Dermis microvascular lymphatic vessel endothelial cell (primary cell): ENCODE data around the gene SRC. TPM values are rescaled to one million over a fixed set of nuclear protein-coding genes. Genes with fewer than 3 reads are reported as not detected.

Source experiments
- DNase-seq, 2 donors: peaks; one replicate each; pipeline versions ENCODE4 v3.0.0 to v3.0.0-alpha.2; 2010; ENCODE audit warnings: low read depth in 2 of 2
- total RNA-seq: library from RNA; depleted of rRNA; stranded (reverse); fragments of >200 nt; gene quantifications from 2 replicates; pipeline ENCODE4 v1.2.1, GENCODE V29; 2014

Gene SRC
- total RNA-seq, 1 donor from 2014 or later: 3.7 TPM

- no peak for DNase-seq
Measured at GRCh38 chr20:37381621-37382471, 35.9 kb downstream of the SRC start.

GRCh38 chr20:37382482-37383120 is 36.7 kb downstream of the SRC start:
- DNase-seq: no peak

DNA sequence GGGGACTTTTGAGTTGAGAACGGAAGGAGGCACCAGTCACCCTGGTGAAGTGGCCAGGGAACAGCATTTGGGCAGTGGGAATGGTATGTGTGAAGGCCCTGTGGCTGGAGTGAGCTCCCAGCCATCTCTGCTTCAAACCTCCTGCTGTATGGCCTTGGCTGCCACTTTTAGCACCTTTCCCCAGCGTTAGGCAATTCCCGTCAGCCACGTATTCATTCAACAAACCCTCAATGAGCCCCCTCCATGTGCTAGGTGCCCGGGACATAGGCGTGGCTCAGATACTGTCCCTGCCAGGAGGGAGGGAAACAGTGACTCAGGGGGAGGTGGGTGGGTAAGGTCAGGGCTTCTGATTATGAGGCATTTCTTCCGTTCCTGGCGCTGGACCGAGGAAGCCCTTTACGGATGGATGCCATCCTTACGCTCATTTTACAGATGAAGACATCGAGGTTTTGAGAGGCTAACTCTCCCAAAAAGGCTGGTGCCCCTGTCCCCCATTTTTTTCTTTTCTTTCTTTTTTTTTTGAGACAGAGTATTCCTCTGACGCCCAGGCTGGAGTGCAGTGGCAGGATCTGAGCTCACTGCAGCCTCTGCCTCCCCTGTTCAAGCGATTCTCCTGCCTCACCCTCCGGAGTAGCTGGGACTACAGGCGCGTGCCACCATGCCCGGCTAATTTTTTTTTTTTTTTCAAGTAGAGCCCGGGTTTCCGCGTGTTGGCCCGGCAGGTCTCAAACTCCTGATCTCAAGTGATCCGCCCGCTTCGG is 37.5 kb downstream of the SRC start:
- peak; percentile 10 to 78 for DNase-seq

DNA sequence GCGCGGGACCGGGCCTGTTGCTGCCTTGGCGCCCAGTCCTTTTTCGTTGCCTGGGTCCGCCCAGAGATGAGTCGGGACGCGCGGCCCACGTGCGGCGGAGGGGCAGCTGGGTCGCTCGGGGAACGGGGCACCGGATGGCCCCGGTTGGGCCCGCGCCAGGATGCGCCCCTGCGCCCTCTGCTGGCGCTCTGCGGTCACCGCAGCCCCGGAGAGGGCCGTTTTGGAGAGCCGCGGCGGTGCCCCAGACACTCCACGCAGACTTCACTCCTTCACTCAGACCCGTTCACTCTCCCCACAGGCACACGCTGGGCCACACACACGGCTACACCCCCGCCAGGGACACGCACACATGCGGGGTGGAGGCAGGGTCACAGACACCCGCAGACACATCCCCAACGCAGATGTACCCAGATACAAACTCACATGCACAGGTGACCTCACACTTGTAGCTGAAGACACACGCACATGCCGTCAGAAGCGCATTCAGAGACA is 38.8 kb downstream of the SRC start:
- peak in 1 of 2 donors; percentile 56 for DNase-seq

DNA sequence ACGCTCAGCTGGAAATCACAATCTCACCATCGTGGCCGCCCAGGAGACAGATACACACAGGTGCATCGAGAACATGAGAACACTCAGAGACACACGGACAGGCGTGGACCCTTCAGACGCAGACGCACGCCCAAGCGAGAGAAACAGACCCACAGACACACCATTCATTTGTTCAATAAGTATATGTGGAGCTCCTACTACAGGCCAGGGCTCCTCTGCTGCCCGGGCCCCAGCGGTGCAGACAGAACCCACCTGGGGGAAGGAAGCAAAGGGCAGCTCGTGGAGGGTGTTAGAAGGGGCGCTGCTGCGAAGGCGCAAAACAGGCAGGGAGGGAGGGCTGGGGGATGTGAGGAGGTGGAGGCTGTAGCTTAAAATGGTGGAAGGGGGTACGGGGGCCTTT is 39.2 kb downstream of the SRC start:
- no peak for DNase-seq

DNA sequence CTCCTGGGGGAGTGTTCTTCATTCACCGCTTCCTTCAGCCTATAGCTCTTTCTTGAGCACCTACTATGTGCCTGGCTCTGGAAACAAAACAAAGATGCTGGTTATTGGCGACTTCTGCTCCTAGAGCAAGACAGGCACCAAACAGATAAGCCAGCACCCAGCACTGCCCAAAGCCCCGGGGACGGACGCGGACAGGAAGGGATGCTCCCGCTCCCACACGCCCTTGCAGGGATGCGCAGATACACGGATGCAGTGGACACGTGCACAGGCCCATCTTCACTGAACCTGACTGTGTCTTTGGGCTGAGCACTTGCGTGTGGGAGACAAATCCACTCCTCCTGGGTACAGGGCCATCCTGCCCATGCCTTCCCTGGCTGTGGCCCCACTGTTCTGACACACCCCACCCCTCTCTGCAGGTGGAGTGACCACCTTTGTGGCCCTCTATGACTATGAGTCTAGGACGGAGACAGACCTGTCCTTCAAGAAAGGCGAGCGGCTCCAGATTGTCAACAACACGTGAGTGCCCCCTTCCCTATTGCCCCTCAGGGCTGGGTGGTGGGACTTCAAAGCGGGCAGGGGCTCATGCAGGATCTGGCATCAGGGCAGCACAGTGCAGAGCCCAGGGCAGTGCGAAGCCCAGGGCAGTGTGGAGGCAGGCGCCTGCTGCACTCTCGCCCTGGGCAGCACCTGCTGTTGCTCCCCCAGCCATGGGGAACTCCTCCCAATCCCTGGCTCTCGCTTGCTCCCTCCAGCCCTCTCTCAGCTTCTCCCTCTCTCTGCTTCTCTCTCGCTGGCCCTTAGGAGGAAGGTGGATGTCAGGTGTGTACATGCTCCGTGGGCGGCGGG is 39.9 kb downstream of the SRC start:
- no peak for DNase-seq

- DNase-seq: no peak
Measured at GRCh38 chr20:37386505-37387251, 40.7 kb downstream of the SRC start.

DNA sequence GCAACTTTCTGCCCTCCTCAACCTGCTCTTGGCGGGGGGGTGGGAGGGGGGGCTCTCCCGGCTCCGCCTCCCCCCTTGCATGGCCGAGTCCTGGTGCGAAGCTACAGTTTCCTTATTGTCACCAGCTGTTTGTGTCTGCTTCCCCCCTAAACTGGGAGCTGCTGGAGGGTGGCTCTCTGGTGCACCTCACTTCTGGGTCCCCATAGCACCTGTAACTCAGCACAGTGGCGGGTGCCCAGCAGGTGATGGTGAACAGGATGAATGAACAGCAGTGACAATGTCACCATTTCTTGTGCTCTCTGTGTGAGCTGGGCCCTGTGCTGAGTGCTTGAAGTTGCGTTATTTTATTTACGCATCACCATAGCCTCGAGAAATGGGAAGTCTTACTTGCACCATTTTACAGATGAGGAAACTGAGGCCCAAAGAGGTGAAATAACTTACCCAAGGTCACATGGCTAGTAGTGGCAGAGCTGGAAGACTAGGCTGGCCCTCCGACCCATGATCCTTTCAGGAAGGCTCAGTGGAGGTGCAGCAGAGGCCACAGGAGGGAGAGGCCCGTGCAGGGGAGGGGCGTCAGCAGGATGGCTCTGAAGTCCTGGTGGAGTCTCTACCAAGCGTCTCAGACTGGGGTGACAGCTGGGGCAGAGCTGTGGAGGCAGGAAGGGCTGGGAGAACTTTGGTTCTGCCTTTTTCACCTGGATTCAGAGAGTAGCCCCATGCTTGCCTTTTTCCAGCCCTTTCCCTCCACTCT is 41.8 kb downstream of the SRC start:
- DNase-seq: no peak

GRCh38 chr20:37388831-37389230 is 42.9 kb downstream of the SRC start:
- no peak for DNase-seq

- no peak for DNase-seq
Measured at GRCh38 chr20:37389241-37389747, 43.4 kb downstream of the SRC start.

GRCh38 chr20:37389844-37390275 is 43.9 kb downstream of the SRC start:
- DNase-seq: no peak

- no peak for DNase-seq
Measured at GRCh38 chr20:37390503-37390890, 44.6 kb downstream of the SRC start.

DNA sequence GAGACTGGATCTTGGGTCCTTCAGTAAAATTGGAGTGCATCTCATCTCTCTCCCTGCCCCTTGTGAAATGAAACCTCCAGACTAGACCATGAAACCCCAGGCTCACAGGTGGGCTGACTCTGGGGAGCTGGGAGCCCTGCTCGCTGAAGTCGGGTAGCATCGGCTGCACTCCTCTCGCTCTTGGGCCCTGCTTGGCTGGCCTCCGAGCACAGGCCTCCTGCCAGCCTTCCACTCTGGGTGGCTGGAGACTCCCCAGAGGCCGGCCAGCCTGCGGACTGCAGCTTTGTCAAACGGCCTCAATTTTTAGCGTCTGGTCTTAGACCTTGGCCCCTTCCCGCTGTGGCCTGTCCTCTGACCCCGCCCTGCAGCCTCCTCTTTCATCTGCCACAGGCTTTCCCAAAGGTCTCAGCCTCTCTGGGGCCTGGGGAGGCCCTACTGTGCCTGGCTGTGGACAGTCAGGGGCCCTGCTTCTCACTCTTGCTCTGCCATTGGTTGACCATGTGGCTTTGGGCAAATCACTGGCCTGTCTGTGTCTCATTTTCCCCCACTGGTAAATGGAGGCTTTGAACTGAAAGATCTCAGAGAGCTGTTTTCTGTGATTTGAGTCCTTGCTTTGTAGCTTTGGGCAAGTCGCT is 45.1 kb downstream of the SRC start:
- no peak for DNase-seq

DNA sequence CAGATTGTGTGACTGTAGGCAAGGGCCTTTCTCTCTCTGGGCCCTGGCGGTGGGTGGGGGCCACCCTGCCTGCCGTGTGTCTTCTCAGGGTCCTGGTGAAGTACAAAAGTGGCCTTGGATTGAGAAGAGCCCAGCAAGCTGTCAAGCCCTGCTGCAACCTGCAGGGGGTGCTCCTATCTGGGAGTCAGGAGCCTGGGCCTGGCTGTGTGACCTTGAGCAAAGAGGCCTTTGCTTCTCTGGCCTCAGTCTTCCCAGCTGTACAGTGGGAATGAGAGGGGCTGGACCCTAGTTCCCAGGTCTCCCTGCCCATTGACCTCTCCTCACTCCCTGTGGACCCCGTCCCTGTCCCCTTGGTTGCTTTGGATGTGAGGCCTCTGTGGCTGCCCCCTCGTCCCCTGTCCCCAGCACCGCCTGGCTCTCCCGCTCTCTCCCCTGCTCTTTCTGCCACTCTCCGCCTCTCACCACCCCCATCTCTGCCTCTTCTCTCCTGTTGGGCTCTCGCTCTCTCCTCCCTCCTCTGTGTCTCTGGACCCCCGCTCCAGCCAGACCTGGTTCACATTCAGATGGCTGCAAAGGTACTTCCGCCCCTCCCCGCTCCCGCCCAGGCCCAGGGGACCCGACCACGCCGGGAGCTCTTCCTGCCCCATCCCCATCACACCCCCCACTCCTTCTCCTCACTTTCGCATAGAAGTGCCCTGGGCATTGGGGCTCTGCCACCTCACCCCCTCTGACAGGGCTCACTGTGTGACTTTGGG is 46.7 kb downstream of the SRC start:
- peak in 1 of 2 donors; percentile 26 for DNase-seq

GRCh38 chr20:37393196-37393862 is 47.4 kb downstream of the SRC start:
- no peak for DNase-seq

- DNase-seq: no peak
Measured at GRCh38 chr20:37393863-37394542, 48.1 kb downstream of the SRC start.
